Activated naive CD4-positive, alpha-beta T cell treated with anti-CD3 and anti-CD28 coated beads for 36 hours (primary cell): ENCODE results near the gene PDHX. TPM values are rescaled to one million over a fixed set of nuclear protein-coding genes. Genes with fewer than 3 reads are reported as not detected.

ENCODE experiments used
- CTCF ChIA-PET: fragments of 350-600 bp; sonication (Branson Sonifier 250); formaldehyde crosslinking; loops from one replicate; lab custom pipeline; 2021; ENCODE audit warnings: antibody characterized with exemption; lab: Charles Lee
- DNase-seq: peaks from one replicate; pipeline ENCODE4 v3.0.0-alpha.2; 2020
- H3K27ac Mint-ChIP-seq: one replicate; pipeline ENCODE4 v1.8.0; 2021; ENCODE audit warnings: mild to moderate bottlenecking, mixed read lengths
- H3K27me3 Mint-ChIP-seq: one replicate; pipeline ENCODE4 v1.8.0; 2021; ENCODE audit warnings: low read depth, mixed read lengths
- H3K36me3 Mint-ChIP-seq: one replicate; pipeline ENCODE4 v1.8.0; 2021; ENCODE audit warnings: low read depth, mixed read lengths
- H3K4me1 Mint-ChIP-seq: one replicate; pipeline ENCODE4 v1.8.0; 2021; ENCODE audit warnings: low read depth, mixed read lengths
- H3K4me3 Mint-ChIP-seq: one replicate; pipeline ENCODE4 v1.8.0; 2021; ENCODE audit warnings: mild to moderate bottlenecking, moderate library complexity, mixed read lengths
- H3K9me3 Mint-ChIP-seq: one replicate; pipeline ENCODE4 v1.8.0; 2021; ENCODE audit warnings: mixed read lengths
- intact Hi-C: fragments of 100-400 bp; cut with micrococcal nuclease; formaldehyde crosslinking; loops from one replicate; pipeline ENCODE4 v1.15.1; 2023
- microRNA-seq: library from miRNA; unstranded; fragments of <30 nt; microRNA quantifications from one replicate; pipeline ENCODE4 v1.2.0, GENCODE V29; 2022; ENCODE audit warnings: borderline microRNAs expressed, borderline replicate concordance
- total RNA-seq, 2 experiments: library from RNA; stranded (reverse); gene quantifications; one replicate each; pipeline ENCODE4 v1.2.3, GENCODE V29; 2021

The PDHX gene
- total RNA-seq, 2 experiments from 2014 or later: 38.2 to 40.9 TPM

GRCh38 chr11:35042913-35043312 lies 126.5 kb downstream of the PDHX start:
- intact Hi-C loops: loop anchor here (5.0 kb wide), 2 partner anchors 46 to 391 kb away; no protein-coding TSS in a partner anchor

GRCh38 chr11:35043936-35044335 lies 127.5 kb downstream of the PDHX start:
- no peak overlapping the region for H3K27ac Mint-ChIP-seq
- H3K4me1 Mint-ChIP-seq: peaks cover 76% of the 10 kb centered on the region
- no peak overlapping the region for H3K4me3 Mint-ChIP-seq
- peaks cover 6% of the 10 kb centered on the region for H3K9me3 Mint-ChIP-seq
- DNase-seq: peak; percentile 44
- intact Hi-C loops: loop anchor here (5.0 kb wide), 2 partner anchors 47 to 392 kb away; no protein-coding TSS in a partner anchor
- peaks cover 7% of the 10 kb centered on the region for H3K36me3 Mint-ChIP-seq
- CTCF ChIA-PET: interaction anchor here (1.1 to 1.6 kb wide), 3 partner anchors 14 to 105 kb away, joined by 3 to 5 read pairs (median 3); partner anchors contain the start of gene CD44
- H3K27me3 Mint-ChIP-seq: peaks cover 2% of the 10 kb centered on the region

More at GRCh38 chr11:35042913-35043312, 126.5 kb downstream of the PDHX start:
- CTCF ChIA-PET: interaction anchor here (1.0 to 1.3 kb wide), 3 partner anchors 14 to 104 kb away, joined by 3 read pairs; partner anchors contain the start of gene CD44
- H3K9me3 Mint-ChIP-seq: peaks cover under 1% of the 10 kb centered on the region
- no peaks in the 10 kb centered on the region for H3K36me3 Mint-ChIP-seq
- H3K27ac Mint-ChIP-seq: no peak overlapping the region
- H3K4me3 Mint-ChIP-seq: no peak overlapping the region
- peaks cover 76% of the 10 kb centered on the region for H3K4me1 Mint-ChIP-seq
- H3K27me3 Mint-ChIP-seq: peaks cover 3% of the 10 kb centered on the region
- DNase-seq: no peak

DNA sequence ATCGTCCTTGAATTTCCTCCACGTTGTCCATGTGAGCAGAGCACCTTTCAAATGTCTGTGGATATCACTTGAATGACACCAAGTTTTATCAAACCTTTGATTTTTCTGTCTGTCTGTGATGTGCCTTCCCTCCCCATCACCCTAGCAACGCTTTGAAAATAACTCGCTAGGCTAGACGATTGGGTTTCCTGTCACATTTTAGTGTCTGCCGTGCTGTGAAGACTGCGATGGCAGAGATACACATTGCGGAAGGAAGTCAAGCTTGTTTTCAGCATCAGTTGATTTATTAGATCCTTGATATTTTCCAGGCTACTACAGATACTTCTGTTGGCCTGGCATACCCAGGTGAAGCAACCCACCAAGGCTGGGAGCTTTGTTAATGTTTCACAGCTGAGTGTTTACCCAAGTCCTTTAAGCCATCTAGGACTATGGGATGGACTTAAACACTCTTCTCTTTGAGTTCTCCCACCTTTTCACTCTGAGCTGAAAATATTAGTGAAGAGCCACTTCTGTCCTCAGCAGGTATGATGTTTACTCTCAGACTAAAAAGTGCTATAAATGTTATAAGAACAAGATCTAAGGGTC lies 128.9 kb downstream of the PDHX start:
- intact Hi-C loops: loop anchor here (1.0 kb wide), 4 partner anchors 32 to 120 kb away; no protein-coding TSS in a partner anchor
- Mint-ChIP-seq H3K36me3 (peaks cover 14% of the 10 kb centered on the region), H3K4me3 (peak overlapping the region; percentile 74), H3K4me1 (peaks cover 78% of the 10 kb centered on the region), H3K9me3 (peaks cover 6% of the 10 kb centered on the region), H3K27me3 (no peaks in the 10 kb centered on the region), H3K27ac (peak overlapping the region; percentile 87)
- CTCF ChIA-PET: interaction anchor here (0.5 to 1.6 kb wide), 3 partner anchors 12 to 55 kb away, joined by 3 to 5 read pairs (median 3); no protein-coding TSS in a partner anchor
- peak; percentile 80 for DNase-seq

Small RNA genes lying within 50 kb of the gene (microRNA-seq; reads per million reads assigned to microRNA genes)
- gene MIR1343: 3.8 reads per million

Other genes starting within 250 kb of the PDHX start
- 10 to 100 TPM; 42.4 to 42.5 TPM for gene APIP, start 239 bp upstream of the PDHX start, total RNA-seq
- gene CD44, start 222.6 kb downstream of the PDHX start, total RNA-seq: 100 to 1,000 TPM; 389 to 405 TPM